Measurements from ENCODE around the gene CLIP1. TPM values are rescaled to one million over a fixed set of nuclear protein-coding genes. Genes with fewer than 3 reads are reported as not detected.

CLIP1 gene
- total and polyA plus RNA-seq, 2 of the 4 experiments (the other 2 are of a cell fraction), result 38.0 to 54.8 TPM

DNA sequence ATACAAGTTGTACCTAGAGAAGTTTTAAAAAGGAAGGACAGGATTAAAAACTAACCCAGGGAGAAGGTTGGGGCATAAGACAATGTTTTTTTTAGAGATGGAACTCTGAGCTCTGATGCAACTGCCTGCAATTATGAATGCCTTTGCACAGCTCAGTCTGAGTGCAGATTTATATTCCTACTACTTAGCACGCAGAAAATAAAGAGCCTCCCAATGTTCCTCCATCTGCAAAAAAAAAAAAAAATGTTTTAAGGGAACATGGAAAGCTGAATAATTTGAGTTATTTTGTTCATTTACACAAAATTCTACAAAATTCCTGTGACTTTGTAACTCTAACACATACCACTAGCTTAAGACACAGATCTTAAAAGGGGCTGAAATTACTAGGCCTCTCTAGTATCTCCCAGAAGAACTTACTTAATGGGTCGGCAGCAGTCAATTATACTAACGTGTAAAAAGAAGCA lies 15.7 kb downstream of the CLIP1 start:
- Histone ChIP-seq H3K4me1 (ENCODE audit: control insufficient read depth, insufficient read depth, low read length) (peaks cover 5% of the 10 kb centered on the region; the same call in 1 of the 2 replicates), H2AK5ac (ENCODE audit: low read depth, low read length) (no peak overlapping the region), H2BK5ac (ENCODE audit: low read depth, low read length, poor library complexity, severe bottlenecking) (peak overlapping the region; percentile 66), H3K36me3 (ENCODE audit: control insufficient read depth, insufficient read depth, low read length) (peaks cover 3% of the 10 kb centered on the region), H2BK15ac (ENCODE audit: low read depth, low read length) (no peak overlapping the region), H3K9me1 (ENCODE audit: insufficient read depth, low read length) (peaks cover 12% of the 10 kb centered on the region), H3K9ac (ENCODE audit: low read depth, low read length) (peak overlapping the region; percentile 51; the same call in 1 of the 2 replicates), H3K79me1 (ENCODE audit: low read depth in 1 of 2, low read length in 2 of 2) (peaks cover 18 to 76% of the 10 kb centered on the region in 2 experiments), H3K18ac (ENCODE audit: low read depth, low read length) (no peak overlapping the region), H4K91ac (ENCODE audit: insufficient read depth, low read depth, low read length) (peak overlapping the region; percentile 76; the same call in 1 of the 2 replicates), H2BK120ac (ENCODE audit: low read depth, low read length) (peak overlapping the region; percentile 78), H3K4ac (ENCODE audit: low read depth, low read length) (peak overlapping the region; percentile 81; the same call in 1 of the 2 replicates), H2BK20ac (ENCODE audit: low read depth, low read length) (peak overlapping the region; percentile 61; the same call in 1 of the 2 replicates), H3K27me3 (ENCODE audit: control insufficient read depth, insufficient read depth, low read length) (no peaks in the 10 kb centered on the region), H3K9me3 (ENCODE audit: control insufficient read depth, insufficient read depth, low read length) (no peaks in the 10 kb centered on the region), H3K56ac (ENCODE audit: extremely low read depth, insufficient read depth, low read length) (peak overlapping the region; percentile 70; the same call in 1 of the 2 replicates), H4K5ac (ENCODE audit: low read depth, low read length) (no peak overlapping the region), H3K27ac (ENCODE audit: insufficient read depth, low read length) (peak overlapping the region; percentile 54; the same call in 1 of the 2 replicates), H3K4me2 (ENCODE audit: low read depth, low read length) (no peak overlapping the region), H4K20me1 (ENCODE audit: insufficient read depth, low read length) (no peaks in the 10 kb centered on the region), H3K23ac (ENCODE audit: low read depth, low read length) (peak overlapping the region; percentile 39; the same call in 1 of the 2 replicates), H2AK9ac (replicated peaks; ENCODE audit: low read depth, low read length, poor library complexity) (no peak overlapping the region), H3K4me3 (ENCODE audit: insufficient read depth, low read depth, low read length) (no peak overlapping the region), H3K14ac (replicated peaks; ENCODE audit: low read depth, low read length) (peak overlapping the region; percentile 83; the same call in 1 of the 2 replicates), H4K8ac (ENCODE audit: low read depth in 2 of 2, low read length in 2 of 2) (peak overlapping the region; percentile 34 to 63; a peak in 2 of 4 replicates), H2AFZ (replicated peaks; ENCODE audit: low read length, poor library complexity) (no peak overlapping the region)
- in situ Hi-C loops (cut with MboI; ENCODE audit: low sequenced_read_pairs) (loop anchor here (5.0 kb wide), 1 partner anchor 56 kb away; no protein-coding TSS in a partner anchor), intact Hi-C loops (cut with micrococcal nuclease) (no loop called here), dilution Hi-C loops (cut with HindIII; ENCODE audit: low sequenced_read_pairs, unreplicated experiment) (no loop called here)
- ChIA-PET POLR2A (ENCODE audit: unreplicated experiment) (interaction anchor here (0.6 kb wide), 1 partner anchor 55 kb away, joined by 4 read pairs; no protein-coding TSS in a partner anchor), CTCF (interaction anchor here (1.1 kb wide), 1 partner anchor 57 kb away, joined by 6 read pairs; no protein-coding TSS in a partner anchor)
- ATAC-seq (ENCODE audit: low read depth) (peak; percentile 74), DNase-seq (peak; percentile 78)
- TF ChIP-seq SMC3 (IDR thresholded peaks at IDR 0.05; ENCODE audit: low read depth, low read length) (no peak), CEBPB (IDR thresholded peaks at IDR 0.05; ENCODE audit: low read depth, low read length) (peak; percentile 94)
- WGBS, 2 experiments (ENCODE audit: extremely low coverage in 2 of 2, insufficient read length in 1 of 2), result no CpG with 5 or more reads among the region's 3 CpGs
- no TSS peak for BruUV-seq (replicated peaks)

All from IMR-90 (cell line).